Brain pericyte (primary cell): Measurements from ENCODE around the gene LRRFIP1.

ENCODE experiments used
- DNase-seq: peaks from one replicate; pipeline ENCODE4 v3.0.0-alpha.2; 2012; ENCODE audit warnings: low read depth, low spot score

The LRRFIP1 gene

DNA sequence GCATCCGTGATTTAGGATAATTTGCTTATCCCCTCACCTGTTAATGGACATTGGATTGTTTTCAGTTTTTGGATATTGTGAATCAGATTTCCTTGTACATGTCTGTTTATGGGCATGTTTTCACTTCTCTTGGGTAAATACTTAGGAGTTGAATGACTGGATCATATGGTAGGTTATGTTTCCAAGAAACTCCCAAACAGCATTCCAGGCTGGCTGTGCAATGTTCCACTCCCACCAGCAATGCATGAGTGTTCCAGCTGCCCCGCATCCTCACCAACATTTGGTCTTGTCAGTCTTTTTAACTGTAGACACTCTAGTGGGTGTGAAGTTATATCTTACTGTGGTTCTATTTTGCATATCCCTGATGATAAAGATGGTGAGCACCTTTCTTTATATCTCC is 8.9 kb upstream of the LRRFIP1 start:
- no peak for DNase-seq

DNA sequence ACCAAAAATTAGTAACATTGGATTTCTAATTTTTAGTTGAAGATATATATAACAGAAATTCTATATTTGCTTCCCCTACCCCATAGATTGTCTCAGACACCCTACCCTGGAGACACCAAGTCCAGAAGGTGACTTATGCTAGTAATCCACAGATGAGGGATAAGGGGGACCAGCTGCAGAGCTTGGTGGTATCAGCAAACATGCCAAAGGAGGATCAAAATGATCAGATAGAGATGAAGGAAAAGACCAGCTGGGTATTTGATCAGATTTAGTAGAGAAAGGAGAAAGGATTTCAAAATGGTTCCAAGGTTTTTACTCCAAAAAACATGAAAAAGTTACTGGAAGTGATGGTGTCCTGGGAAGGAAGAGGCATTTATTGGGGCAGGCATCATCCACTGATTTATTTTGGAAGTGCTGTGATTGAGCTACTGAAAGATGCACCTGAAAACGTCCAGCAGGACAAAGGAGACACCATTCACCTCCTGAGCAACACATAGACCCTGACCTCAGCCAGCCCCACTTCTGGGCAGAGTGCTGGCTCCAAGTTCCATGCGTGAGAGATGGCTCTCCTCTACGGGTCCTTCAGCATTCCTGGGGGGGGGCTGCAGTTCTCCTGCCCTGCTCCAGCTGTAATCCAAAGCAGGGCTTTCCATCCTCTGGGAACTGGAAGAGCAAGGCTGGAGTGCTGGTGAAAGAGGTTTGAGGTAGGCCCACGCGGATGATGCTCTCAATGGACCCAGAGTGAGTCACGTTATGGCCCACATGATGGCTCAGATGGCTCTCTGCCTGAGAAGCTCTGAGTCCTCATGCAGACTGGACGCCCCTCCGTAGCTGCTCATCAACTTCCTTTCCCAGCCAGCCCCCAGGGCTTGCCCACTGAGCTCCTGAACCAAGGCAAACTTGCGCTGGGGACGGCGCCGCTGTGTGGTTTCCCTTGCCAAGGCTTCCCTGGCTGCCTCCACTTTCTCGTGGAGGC is 3.7 kb upstream of the LRRFIP1 start:
- no peak for DNase-seq

DNA sequence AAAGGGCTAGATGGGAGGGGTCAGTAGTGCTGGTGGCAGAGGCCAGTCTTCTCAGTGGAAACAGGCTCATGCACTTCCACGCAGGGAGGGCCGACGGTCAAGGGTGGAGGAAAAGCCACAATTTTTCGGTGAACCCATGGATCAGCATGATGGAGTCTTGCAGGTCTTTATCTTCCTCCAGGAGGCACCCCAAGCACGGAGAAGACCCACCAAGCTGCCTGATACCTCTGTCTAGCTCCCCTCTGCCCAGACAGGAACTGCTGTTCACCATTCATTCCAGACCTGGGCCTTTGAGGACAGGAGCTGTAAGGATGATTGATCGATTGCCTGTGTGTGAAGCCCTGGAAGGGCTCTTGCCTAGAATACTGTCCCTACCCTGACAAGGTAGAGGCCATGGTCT is 2.8 kb upstream of the LRRFIP1 start:
- DNase-seq: no peak

DNA sequence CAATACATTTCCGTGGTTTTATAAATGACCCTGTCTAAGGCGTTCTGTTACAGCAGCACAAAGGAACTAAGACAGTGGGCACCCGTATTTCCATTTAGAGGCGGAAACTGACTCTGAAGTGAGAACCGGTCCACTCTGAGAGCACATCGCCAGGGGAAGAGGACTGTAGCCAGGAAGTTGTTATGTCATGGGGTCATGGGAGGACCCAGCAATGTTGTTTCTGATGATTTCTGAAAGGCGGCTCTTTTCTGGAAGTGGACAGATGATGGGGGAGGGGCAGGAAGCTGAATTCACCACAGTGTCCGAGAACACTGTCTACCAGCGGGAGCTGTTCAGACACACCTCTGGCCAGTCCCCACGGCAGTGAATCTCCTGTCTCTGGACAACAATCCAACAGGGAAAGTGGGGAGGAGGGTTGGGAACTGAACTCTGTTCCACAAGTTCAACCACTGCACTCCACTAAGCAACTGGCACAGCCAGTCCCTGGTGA is 2.1 kb upstream of the LRRFIP1 start:
- DNase-seq: no peak

DNA sequence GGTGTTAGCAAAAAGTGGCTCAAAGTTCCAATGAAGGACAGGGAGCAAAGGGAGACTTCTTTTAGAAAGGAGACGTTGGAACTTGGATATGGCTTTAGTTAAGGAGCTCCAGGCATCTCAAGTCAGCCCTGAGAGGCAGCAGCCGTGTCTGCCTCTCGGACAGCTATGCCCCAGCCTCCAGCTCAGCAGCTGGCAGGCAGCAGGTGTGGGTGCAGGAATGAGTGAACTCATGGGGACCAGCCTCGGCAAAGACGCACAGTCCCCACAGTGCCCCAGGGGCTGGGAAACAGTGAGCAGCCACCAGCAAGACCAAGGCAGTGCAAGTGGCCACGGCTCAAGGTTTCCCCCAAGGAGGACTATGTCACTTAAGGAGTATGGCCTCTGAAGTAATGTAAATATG is 1.6 kb upstream of the LRRFIP1 start:
- no peak for DNase-seq

DNA sequence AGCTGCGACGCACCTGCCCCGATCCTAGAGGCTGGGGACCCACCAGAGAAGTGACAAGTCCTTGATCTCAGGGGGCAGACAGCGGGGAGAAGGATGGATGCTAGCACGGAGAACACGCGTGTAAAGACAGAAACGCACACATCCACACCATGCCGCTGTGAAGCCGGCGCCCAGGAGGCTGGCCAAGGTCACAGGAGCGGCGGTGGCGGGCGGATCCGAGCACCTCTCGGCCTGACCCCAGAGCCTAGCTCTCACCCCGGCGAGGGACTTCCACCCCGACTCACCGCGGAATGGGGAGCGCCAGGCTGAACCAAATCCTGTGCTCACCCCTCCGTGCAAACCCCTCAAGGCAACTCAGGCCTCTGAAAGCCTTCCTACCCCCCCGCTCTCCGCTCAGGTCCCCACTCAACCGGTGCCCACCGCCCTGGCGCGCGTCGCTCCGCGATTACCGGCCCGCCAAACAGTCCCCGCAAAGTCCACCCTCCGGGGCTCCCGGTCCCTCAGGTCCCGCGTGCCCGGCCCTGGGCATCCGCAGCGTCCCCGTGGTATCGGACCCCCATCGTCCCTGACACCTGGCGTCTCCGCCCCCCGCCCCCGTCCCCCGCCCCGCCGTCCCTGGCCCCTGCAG is 460 bp upstream of the LRRFIP1 start:
- DNase-seq: no peak

DNA sequence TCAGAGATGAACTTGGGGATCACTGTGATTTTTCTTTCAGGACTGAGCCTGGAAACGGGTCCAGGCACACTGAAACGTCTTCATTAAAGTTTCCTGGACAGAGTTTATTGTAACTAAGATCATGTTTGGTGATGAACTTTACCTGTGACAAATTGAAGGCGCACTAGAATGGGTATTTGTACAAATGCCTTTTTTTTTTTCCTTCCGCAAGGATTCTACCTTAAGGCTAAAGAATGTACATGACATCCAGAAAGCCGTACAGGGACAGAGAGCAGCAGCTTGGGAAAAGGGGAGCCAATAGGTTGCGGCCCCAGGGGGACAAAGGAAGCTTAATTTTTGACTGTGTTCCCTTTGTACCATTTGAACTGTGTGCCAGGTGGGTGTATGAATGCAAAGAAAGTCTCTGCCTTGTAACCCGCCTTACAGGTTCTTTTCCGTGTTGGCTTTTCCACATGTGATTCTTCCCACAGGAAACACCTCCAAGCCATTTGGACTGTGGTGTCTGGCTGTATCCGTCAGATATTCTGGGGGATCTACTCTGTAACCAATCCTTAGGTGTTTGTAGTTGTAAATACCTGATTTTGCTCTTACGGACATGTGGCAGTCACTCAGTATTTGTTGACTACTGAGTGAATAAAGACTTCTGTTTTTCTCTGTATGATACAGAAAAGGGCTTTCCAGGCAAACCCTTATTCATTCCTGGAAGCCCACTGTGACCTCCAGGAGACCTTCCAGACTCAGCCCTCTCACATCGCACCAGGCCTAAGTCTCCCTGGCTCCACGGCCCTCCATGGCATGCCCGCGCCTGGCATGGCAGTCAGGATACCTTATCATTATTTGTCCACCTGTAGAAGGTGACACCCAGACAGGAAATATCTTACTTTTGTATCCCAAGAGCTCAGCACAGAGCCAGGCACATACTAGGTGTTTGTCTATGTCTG is 1.1 kb downstream of the LRRFIP1 start:
- DNase-seq: no peak

DNA sequence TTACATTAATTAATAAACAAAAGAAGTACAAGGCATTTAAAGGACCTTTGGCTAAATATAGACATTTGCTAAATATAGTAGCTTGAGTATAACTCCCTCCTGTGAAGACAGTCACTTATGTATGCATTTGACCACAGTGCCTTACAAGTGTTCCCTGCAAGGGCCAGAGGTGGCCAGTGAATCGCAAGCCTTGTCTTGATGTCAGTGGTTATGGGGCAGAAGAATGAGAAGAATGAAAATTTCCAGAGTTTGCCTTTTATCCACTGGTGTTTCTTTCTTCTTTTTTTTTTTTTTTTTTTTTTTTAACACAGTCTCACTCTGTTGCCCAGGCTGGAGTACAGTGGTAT is 1.8 kb downstream of the LRRFIP1 start:
- DNase-seq: no peak

DNA sequence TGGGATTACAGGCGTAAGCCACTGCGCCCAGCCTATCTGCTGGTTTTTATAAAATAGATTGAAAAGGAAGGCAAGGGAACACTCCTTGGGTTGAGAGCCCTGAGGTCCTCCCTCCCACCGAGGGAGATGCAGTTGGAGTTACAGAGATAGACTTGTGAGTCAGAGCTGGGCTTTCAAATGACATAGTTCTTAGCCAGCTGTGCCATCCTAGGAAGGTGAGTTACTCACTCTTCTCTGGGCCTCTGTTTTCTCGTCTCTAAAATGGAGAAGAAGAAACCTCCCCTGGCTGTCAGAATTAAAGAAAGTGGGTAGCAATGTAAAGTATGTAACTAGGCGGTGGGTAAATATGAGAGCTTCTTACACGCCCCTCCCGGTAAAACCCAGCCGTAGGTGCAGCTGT is 2.4 kb downstream of the LRRFIP1 start:
- no peak for DNase-seq

DNA sequence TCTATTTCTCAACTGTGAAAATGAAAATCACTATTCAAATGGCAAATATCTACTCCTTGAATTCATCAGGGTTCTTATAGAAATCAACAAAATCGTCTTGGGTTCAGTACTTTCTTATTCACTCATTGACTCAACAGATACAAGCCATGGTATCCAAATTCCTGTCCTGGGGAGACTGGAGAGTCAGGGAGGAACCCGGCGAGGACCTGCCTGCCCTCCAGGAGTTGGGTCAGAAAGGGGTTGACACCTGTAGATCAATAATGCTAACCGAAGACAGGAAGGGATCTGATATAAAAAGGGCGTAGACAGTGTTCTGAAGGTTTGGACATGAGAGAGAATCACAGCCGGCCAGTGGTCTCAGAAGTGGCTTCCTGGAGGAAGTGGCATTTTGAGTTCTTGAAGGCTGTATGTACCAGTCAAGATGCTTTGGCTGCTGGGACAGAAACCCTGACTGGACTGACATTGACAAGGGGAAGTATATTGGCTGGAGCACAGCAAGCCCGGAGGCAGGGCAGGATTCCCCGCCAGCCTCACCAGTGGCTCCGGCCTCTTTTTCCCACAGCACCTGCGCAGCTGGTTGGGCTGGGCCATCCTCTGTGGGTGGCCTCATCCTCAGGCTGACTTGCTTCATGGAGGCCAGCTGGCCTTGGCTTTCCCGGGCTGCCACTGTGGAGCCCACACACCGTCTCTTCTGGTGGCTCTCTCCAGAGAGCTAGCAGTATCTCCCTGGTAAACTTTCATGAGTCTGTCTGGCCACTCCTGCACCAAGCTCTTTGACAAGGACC is 3.0 kb downstream of the LRRFIP1 start:
- DNase-seq: no peak

DNA sequence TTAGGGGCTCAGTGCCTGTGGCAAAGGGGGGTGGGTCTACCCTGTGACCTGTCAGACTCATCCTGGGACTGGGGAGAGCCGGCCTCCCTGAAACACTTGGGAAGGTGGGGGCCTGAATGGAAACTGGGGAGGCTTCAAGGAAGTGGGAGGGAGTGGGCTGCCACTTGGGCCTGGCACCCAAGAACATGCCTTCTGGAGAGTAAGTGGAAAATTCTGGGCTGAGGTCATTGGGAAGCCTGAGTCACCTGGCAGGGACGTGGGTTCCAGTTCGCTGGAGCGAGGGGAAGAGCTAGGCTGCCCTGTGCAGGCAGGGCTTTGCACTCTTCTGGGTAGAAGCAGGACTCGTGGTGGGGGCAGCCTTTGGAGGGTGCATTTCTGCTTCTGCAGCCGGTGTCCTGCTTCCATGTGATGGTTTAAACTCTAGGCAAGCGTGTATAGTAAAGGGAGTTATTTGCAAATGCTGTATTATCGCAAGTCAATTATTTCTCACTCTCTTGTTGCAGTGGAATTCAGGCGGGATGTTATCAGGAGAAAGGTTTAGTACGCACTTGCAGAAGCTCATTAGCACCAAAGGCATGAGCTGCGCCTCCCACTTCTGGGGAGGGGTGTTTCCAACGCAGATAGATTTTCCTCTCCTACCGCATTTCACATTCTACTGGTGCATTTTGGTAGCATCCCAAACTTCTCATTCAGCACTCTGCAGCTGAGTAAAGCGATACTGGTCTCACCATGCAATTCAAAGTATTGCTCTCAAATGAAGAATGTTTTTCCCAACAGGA is 3.8 kb downstream of the LRRFIP1 start:
- no peak for DNase-seq

DNA sequence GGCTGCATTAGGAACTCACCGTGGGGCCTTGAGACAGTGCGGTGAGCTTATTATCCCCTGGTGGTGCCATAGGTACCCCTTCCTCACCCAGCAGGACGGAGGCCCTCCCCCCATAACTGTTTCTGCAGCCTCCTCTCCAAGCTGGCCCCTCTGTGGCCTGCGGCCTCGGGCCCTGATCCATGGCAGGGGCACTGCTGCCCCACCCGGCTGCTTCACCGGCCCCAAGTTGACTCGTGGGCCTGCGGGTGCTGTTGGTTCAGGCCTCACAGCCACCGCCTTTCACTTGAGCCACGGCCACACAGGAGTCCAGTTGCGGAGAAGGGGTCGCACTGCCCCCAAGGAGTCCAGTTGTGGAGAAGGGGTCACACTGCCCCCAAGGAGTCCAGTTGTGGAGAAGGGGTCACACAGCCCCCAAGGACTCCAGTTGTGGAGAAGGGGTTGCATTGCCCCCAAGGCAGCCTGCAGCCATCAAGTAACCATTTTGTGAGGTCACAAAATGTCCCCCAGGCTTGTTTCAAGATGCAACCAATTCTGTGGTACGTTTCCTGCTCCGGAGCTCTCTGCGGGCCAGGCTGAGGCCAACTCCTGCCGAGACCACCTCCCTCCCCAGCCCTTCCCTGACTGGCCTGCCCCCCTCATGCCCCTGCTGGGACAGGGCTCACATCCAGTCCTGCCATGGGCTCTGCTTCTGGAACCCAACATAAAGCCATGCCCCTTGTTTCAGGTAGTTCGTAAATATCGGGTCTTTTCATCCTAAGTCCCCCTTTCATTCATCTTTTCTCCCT is 4.6 kb downstream of the LRRFIP1 start:
- DNase-seq: no peak

DNA sequence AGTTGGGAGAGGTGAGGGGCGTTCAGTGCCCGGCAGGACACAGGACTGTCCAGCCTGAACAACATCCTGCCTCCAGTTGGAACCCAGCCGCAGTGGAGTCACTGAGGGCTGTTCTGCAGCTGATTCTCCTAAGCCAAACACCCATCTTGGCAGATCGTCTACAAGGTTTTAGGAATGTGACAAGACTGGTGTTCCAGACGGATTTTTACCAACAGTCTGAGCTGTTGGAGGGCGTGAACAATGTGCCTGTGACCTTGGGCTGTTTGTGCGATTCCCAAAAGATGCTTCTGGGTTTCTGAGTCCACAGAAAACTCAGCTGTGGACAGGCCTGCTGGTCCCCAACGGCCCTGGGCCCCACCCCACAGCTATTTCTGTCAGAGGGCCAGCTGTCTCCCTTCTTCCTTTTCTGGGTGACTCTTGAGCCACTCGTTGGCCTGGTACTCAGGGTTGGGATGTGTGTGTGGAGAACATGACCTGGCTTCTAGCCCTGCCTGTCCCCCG is 5.7 kb downstream of the LRRFIP1 start:
- no peak for DNase-seq

DNA sequence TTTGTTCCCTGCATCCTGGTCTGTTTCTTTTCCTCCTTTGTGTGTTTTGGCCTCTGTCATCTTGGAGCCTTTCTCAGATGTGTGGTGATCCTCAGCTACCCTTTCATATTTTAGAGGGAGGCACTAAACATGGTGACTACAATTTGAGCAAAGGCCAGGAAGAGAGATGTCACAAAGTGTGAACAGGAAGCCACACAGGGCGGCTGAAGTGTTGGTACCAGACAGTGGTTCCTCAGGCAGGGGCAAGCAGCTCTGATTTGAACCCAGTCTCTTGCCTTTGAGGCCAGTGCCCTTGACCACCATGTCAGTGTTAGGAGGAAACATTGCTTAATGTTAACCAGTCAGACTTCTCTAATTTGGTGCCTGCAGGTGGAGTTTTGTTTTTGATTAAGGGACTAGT is 9.2 kb downstream of the LRRFIP1 start:
- no peak for DNase-seq

DNA sequence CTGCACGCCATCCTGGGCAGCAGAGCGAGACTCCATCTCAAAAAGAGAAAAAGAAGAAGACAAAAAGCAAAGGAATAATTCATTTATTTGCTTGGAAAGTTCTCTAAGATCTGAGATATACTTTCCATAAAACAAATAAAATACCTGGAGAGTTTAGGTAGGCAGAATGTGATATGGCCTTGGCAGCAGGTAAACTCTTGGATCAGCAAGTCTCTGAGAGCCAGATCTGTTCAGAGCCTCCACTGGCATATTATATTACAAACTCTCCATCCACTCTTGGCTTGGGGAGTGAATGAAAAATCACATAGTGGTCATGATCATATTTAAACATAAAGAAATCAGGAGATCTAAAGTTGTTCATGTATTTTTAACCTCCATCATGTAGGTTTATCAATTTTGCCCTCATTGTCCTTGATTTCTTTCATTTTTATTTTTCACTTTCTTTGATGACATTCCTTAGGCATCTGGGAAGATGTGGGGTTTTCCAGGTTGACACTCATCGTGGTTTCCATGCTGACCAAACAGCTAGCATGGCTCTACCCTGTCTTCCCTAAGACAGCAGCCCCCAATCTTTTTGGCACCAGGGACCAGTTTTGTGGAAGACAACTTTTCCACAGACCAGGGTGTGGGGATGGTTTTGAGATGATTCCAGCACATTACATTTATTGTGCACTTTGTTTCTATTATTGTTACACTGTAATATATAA is 10.2 kb downstream of the LRRFIP1 start:
- no peak for DNase-seq

DNA sequence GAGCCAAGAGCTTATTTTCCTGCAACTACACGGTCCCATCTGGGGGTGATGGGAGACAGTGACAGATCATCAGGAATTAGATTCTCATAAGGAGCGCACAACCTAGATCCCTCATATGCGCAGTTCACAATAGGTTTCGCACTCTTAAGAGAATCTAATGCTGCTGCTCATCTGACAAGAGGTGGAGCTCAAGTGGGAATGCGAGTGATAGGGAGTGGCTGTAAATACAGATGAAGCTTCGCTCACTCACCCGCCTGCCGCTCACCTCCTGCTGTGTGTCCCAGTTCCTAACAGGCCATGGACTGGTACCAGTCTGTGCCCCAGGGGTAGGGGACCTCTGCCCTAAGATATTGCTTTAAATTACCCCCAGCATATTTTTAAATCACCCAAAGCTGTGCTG is 10.8 kb downstream of the LRRFIP1 start:
- no peak for DNase-seq

DNA sequence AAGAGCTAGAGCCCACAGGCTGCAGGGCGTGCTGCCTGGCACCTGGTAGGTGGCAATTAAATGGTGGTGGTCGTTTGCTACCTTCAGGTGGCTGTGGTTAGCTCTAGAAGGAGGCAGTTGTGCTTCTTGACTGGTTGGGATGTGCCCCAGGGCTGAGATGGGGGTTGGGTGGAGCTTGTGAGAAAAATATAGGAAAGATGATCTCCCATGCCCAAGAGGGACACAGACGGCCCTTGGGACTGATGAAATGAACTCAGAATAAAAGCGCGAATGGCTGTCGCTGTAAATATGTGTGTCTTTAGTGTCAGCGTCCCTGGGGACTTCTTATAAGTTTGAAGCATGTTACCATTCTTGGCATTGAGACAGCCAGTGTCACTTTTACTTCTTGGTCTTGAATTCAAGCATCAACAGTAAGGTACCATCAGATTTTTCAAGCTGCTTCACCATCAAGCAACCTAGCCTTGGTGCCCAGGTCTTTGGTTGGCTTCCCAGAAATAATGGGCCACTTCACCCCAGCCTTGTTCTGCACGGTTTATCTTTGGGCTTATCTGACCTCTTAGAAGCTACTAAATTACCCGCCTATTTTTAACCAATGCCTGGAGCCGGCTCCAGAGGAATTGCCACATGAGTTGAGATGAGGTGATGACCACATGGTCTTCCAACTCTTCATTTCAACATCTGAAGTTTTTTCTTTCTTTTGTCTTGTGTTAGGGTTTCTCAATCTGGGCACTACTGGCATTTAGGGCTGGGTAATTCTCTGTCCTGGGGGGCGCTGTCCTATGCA is 11.9 kb downstream of the LRRFIP1 start:
- no peak for DNase-seq

DNA sequence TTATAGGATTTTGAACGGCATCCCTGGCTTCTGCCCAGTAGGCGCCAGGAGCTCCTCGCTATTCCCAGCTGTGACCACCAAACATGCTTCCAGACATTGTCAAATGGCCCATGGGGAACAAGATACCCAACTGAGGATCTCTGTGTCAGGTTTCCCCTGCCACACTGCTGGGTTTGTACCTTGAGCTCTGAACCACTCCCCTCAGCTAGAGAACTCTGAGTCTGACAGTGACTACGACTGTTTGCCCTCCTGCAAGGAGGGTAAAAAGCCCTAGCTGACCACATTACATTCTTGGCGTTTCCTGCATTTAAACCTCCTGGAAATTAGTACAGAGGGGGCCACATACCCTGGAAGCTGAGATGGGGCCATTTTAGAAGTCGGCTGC is 12.4 kb downstream of the LRRFIP1 start:
- no peak for DNase-seq
